Neural progenitor cell (in vitro differentiated cells): ENCODE measurements around the gene CD244.

Source experiments
- EZH2 ChIP-seq: fragments of 200-600 bp; sonication (generic); IDR thresholded peaks from 2 replicates; pipeline ENCODE4 v1.6.1; 2017; ENCODE audit warnings: antibody characterized with exemption, mild to moderate bottlenecking, moderate library complexity
- EZH2phosphoT487 ChIP-seq: fragments of 200-600 bp; sonication (generic); IDR thresholded peaks from 2 replicates; pipeline ENCODE4 v1.6.1; 2017; ENCODE audit warnings: antibody characterized with exemption
- TF ChIP-seq, protein P1 (sequence below): fragments of 200-600 bp; sonication (generic); IDR thresholded peaks from 2 replicates; pipeline ENCODE4 v1.5.1; 2017; ENCODE audit warnings: antibody characterized with exemption, mild to moderate bottlenecking

DNA sequence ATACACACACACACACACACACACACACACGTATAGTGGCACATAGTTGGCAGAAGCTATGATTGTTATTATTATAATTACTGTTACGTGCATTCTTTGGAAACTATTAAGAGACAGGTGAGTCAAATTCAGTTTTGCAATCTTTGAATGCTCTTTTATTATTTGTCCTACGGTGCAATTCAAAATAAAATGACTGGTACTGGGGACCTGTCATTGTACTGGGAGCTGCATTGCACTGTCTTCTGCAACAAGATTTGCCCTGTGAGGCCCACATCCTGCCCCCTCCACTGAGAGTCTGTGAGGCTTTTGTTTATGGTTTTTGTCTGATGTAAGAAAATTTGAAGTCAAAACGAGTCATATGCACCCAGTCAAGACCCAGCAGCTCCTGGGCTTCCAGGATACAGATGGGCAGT is 64.8 kb downstream of the CD244 start:
- TF ChIP-seq, protein P1, sequence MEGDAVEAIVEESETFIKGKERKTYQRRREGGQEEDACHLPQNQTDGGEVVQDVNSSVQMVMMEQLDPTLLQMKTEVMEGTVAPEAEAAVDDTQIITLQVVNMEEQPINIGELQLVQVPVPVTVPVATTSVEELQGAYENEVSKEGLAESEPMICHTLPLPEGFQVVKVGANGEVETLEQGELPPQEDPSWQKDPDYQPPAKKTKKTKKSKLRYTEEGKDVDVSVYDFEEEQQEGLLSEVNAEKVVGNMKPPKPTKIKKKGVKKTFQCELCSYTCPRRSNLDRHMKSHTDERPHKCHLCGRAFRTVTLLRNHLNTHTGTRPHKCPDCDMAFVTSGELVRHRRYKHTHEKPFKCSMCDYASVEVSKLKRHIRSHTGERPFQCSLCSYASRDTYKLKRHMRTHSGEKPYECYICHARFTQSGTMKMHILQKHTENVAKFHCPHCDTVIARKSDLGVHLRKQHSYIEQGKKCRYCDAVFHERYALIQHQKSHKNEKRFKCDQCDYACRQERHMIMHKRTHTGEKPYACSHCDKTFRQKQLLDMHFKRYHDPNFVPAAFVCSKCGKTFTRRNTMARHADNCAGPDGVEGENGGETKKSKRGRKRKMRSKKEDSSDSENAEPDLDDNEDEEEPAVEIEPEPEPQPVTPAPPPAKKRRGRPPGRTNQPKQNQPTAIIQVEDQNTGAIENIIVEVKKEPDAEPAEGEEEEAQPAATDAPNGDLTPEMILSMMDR: no peak
- TF ChIP-seq EZH2 (no peak), EZH2phosphoT487 (no peak)
